GM21360 (cell line): ENCODE data around the gene ITGB6.

Source experiments
- ATAC-seq: cut with Tn5 transposase; IDR thresholded peaks from one replicate; pipeline ENCODE4 v1.9.1; 2021; ENCODE audit warnings: mild to moderate bottlenecking, moderate library complexity; ENCODE audit not compliant: unreplicated experiment

ITGB6 gene

DNA sequence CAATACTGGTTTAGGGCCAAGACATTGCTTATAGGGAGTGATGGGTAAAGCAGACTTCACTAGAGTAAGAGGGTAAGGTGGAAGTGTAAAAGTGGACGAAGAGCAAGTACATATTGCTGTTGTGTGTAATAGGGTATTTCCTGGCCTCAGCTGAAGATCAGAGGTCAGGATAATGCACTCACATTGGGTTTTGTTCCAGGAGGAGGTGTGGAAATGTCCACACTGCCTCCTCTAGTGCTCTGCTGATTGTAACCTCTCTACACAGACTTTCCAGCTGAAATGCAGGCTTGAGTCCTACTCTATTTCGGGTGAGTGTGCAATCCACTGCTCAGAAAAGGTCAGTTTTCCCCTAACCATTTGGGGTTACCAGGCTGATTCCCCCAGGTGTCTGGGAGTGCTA, 96.0 kb downstream of the ITGB6 start:
- no peak for ATAC-seq

DNA sequence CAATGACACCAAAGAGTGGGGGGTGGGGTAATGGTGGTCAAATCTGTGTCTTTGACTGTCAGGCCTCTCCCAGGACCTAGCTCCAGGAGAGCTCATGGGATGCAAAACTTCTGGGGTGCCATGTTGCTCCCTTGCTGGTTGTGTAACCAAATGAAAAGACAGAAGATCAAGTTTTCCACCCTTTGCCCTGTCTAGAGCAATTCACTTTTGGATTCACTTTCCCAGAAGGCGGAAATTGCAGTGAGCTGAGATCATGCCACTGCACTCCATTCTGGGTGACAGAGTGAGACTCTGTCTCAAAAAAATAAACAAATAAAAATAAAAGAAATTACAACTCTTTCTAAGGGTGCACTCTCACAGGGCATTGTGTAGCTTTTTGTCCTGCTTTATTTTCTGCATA, 102.7 kb downstream of the ITGB6 start:
- no peak for ATAC-seq

DNA sequence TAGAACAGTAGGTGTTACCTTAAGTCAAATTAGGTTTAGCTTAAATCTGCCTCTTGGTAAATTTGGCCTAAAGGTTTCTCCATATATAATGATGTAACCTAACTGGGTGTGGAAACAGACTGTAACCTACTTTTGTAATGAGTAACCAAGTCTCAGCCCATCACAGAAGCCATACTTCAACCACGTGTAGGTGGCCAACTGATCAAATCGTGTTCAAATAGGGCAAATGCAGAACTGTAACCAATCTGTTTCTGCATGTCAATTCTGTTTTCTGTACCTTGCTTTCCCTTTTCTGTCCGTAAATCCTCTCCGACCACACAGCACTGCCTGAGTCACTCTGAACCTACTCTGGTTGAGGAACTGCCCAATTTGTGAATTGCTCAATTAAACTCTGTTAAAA, 103.7 kb downstream of the ITGB6 start:
- no peak for ATAC-seq

DNA sequence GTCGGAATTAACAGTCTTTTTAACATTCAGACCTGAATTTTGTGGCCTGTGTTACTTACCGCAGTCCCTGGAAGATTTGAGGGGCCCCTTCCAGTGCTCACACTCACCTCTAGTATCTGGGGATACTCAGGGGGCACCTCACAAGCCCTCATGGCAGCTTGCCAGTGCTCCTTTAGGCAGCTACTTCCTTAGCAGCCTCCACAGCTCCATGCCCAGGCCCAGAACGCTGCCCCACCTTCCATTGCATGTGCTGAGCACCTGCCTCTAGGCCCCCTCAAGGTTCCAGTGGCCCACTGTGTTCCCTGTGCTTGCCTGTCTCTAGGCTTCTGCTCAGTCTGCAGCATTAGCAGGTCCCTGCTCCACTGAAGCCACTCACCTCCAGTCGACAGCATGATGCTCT, 107.6 kb downstream of the ITGB6 start:
- no peak for ATAC-seq

DNA sequence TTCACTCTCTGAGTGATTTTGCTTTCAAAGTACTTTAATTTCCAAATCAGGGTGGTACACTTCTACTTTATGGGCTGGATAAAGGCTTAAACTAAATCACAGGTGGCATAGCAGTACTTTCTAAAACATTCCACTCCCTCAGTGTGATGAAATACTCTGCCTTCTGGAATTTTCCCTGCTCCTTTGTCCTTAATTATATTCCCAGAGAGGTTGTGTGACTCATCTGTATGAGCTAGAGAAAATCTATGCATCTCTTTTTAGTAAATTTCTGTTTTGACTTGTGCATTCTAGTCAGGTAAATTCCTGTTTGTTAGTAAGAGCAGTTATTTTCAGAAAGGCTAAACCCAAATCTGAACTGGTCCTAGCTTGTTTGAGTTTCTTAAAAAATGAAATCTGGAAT, 108.7 kb downstream of the ITGB6 start:
- no peak for ATAC-seq

DNA sequence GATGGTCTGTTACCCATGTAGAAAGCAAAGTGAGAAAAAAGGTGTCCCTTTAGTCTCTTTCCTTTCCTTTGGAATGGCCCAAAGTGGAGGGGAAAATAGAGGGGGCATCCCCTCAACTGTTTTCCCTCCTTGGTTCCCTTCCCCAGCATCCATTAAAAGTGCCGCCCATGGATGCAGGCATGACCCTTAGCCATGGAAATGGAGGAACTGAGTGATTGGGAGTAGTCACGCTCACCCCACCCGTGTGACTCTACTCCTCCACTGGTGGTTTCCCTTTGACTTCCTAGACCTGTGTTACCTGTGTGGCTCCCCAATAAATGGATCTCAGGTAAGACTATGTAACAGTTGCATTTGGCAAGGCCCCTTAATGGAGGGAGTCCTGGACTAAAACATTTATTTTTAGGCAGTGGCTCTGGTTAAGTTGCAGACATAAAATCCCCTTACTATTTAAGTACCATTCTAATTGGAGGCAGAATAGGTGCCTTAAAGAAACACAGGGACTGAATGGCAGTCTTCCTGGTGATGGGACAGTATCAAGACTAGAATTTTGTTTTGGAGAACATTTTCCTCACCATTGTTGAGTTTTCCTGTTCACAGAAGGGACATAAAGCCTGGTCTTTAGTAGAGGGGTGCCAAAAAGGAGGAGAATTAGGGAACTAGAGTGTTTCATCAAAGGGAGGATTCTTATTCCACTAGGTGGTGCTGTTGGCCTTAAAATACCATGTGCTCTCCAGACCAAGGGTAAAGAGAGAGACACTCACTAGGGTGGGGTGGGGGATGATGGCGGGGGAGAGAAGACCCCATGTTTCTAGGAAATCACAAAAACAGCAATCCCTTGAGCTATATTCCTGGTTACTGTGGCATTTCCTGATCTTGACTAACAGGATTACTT, 112.0 kb downstream of the ITGB6 start:
- no peak for ATAC-seq

DNA sequence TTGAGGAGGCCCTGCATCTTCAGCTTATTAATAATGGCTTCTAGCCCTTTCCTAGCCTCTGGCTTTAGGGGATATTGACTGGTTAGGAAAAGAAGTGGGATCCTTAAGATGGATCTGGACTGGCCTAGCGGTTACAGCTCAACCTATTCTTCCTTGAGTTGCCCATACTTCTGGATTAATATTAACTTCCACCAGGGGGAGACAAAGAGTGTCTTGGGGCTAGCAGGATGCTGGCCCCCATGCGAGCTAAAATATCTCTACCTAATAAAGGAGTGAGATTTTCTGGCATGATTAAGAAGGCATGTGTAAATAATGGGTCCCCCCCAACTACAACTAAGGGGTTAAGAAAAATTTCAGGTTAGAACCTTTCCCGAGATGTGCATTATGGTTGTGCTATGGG, 114.4 kb downstream of the ITGB6 start:
- no peak for ATAC-seq

DNA sequence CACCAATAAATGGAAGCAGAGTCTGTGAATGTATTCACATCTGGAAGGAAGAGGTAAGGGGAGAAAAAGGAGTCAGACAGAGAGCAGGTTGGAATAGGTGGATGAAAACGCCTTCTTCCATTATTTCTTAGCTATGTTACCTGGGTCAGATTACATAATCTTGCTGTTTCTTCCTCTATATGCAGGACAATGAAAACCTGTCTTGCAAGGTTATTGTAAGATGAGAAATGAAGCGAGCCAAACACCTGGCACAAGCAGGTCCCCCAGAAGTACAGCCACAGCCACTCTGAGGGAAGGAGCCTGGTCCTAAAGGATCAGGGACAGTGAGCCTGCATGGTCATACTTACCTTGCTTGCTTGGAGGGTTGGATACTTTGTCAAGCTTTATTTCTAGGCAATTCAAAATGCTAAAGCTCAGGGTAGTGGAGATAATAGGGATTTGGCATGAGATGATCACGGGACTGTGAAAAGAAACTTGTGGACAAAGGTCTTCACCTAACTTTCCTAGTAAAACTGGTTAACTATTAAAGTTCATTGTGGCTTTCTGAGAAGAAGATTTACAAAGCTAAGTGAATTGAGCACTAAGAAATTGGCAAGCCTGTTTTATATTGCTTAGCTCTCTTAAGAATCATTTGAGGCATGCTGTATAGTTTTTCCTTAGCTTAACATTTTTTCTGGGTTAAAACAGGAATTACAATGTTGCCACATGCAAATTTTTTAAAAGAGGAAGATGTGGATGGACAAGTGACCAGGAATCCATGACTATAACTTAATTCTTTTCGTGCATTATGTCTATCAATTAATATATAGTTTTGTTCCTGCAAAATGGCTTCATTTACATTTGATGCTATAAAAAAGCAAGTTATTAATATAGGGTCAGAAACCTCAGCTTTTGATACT, 121.9 kb downstream of the ITGB6 start:
- ATAC-seq, result no peak

DNA sequence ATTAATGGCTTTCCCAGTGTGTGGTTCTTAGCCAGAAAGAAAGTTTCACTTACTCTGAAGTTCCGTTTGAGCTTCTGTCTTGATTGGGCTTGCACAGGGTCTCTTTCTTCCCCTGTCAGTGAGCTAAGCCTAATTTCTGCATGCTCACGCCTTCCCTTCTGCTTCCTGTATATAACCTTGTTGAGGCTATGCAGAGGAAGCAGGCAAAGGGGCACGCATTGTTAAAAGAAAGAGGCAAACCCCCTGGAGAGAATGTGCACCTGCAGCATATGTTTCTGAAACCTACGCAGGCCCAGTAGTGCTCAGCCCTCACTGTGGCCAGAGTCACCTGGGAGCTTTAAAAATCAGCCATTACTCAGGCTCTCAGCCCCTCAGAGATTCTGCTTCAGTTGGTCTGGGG, 123.2 kb downstream of the ITGB6 start:
- ATAC-seq, result no peak

DNA sequence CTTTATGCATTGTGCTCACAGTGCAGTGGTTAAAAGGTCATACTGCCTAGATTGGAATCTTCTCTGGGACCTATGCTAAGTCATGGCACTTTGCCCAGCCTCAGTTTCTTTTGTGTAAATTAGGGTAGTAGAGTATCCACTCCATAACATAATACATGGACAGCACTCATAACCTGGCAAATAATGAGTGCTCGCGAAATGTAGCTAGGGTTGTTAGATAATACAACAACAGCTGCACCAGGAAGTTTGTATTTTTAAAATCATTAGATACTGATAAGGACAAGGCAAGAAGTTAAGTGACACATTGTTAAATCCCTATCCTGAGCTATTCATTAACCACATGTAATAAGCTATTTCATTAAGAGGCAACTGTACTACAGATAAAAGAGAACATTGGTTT, 123.8 kb downstream of the ITGB6 start:
- no peak for ATAC-seq

DNA sequence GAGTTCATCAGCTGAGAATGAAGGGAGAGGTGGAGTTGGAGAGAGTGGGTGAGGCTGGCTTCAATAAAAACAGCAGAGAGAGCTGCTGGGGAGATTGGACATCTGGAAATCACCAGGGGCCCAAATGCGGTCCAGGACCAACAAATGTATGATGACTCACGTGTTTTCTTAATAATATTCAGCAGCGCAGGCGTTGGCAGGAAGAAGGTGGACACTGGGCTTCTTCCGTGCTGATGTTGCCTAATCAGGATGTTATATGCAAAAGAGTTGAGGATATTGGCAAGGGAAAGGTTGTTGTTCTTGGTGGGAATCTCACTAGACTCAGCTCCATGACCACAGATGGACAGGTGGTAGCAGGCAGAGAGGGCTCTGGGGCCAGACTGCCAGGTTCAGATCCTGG, 124.9 kb downstream of the ITGB6 start:
- ATAC-seq, result no peak

DNA sequence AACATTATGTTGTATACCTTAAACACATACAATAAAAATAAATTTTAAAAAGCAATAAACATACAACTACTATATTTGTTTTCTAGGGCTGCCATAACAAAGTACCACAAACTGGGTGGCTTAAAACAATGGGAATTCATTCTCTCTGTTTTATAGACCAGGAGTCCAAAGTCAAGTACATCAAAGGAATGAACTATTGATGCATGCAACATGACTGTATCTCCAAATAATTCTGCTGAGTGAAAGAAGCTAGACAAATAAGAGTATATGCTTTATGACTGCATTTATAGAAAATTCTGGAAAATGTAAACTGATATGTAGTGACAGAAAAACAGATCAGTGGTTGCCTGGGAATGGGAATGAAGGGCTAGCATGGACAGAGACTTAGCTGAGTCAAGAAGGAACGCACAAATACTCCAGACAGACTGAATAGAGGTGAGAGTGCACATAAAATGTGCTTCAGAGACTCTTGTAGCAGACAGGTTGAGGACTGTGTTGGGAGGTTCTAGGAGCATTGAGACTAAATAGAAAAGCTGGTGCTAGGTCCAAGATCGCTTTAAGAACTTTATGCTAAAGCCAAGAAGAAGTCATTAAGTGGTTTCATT, 126.7 kb downstream of the ITGB6 start:
- ATAC-seq, result no peak

DNA sequence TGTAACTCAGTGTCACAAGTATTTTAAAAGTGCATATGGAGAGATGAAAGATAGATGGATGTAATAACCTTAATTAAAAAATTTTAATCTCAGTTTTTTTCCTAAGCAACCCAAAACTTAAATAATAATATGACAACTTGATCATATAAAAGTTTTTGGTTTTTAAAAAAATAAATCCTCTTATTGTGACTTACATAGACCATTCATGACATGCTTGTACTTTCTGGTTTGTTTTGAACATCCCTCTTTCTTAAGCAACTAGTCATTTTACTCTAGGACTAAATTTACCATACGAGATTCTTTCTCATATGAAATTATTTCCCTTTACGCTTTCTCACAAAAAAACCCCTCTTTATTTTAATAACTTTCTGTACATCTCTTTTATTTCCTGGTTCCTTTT, 131.2 kb downstream of the ITGB6 start:
- ATAC-seq, result no peak

DNA sequence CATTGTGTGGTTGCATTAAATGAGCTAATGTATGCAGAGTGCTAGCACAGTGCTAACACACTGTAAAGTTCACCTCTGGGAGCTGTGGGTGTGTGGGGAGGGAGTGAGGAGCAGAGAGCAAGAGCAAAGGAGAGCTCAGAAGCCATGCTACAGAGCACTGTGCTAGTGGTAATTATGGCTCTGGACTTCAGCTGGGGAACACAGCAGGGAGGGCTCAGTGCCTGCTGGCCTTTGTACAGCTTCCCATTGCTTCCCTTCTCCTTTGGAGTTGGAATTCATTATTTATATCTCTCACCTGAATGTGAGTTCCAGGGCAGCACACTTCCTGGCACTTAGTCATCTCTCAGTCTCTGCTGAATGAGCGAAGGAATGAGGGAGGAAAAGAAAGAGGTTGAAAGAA, 135.2 kb downstream of the ITGB6 start:
- ATAC-seq, result no peak

DNA sequence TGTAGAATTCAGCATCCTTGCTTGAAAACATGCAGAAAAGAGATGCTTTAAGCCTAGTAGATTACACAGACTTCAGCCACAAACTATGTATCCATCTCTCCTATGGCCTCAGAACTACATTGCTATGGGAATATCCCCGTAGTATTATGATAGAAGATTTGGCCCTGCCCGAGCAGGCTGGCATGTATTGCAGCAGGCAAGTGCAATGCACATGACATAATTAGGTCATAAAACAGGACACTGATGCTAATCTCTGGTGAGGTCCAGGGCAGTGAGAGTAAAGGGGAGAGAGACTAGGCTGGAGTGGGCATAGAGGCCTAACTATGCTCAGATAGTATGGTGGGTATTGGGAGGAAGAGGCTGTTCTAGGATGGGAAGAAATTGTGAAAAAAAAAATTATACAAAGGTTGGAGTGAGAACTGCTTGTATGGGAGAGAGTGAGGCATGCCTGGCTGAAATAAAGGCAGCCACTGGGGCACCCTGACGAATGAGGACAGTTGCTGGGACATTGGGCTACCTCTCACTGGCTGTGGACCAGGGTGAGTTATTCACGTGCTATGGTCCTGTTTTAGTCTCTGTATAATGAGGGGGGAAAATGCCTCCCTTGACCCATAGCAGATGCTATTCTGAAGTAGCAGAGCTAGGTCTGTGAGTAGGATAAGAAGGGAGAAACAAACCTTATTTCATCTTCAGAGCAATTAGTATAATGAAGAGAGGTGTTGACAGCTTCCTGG, 136.0 kb downstream of the ITGB6 start:
- no peak for ATAC-seq

DNA sequence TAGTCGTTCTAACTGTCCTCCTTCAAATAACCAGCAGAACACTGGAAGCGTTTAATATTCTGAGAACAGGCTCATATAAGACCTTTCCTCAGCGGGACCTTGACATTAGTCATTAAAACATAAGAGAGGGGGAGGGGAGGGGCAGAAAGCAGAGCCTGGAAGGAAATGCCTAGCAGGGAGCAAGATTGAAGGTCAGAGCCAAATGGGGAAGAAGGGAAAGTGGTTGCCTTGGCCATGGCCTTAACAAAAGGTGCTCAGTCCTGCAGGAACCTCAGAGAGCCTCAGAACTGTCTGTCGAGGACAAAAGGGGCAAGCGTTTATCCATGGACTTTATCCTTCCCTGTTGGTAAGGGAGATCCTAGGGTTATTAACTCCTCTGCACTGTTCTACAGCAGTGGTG, 136.8 kb downstream of the ITGB6 start:
- ATAC-seq, result no peak

DNA sequence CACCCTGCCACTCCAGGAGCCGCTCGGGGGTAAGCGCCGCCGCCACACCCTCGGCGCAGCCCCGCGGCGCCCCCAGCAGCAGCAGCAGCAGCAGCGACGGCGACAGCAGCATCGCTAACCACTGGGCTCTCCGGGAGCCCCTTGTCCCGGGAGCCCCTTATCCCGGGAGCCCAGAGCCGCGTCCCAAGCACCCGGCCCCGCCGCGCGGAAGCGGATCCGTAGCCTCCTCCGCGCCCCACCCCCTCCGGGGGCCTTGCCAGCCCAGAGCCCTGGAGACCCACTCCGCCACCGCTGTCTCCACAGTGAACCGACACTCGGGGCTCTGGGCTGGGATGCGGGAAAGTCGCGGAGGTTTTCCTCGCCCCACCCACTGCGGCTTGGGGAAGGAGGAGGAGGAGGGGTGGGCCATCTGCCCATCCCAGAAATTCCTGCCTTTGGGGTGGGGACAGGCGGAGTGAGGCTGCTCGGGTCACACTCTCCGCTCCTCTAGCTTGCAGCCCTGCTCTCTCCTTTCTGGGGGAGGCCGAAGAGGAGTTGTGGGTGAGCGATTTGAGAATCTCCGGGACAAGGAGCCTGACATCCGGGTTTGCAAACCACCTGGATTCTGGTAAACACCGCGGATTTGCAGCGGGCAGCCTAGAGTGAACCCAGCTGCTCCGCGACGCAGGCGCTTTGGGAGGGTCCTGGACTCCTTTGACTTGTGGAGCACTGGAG, 137.6 kb downstream of the ITGB6 start, which contains the start of gene PLA2R1:
TSS of gene PLA2R1 (minus strand) at position 324 of the 714 bp plus-strand sequence. CDS start at position 112, 212 bp downstream.
- ATAC-seq, result no peak

DNA sequence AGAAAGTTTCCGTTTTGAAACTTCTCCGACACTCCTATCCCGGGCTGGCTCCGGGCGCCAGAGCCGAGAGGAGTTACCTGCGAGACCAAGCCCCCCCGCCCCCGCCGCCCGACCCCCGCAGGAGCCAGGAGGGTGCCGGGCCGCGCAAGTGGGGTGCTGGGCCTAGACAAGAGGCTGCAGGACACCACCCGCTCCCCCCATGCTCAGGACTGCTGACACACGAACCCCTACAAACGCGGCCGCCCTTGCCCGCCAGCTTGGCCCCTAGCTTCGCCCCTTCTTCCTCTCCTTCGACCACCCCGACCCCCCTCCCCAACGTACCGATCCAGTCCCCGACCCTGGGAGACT, 138.2 kb downstream of the ITGB6 start:
- no peak for ATAC-seq

DNA sequence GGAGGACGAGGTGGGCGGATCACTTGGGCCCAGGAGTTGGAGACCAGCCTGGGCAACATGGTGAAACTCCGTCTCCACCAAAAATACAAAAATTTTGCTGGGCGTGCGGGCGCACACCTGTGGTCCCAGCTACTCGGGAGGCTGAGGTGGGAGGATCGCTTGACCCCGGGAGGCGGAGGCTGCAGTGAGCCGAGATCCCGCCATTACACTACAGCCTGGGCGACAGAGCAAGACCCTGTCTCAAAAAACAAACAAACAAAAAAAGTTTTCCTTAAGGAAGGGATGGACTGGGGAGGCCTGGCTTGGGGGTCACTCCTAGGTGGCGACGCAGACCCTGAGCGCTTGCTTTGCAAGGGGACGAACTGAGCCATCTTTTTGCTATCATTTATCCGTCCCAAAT, 138.5 kb downstream of the ITGB6 start:
- no peak for ATAC-seq

DNA sequence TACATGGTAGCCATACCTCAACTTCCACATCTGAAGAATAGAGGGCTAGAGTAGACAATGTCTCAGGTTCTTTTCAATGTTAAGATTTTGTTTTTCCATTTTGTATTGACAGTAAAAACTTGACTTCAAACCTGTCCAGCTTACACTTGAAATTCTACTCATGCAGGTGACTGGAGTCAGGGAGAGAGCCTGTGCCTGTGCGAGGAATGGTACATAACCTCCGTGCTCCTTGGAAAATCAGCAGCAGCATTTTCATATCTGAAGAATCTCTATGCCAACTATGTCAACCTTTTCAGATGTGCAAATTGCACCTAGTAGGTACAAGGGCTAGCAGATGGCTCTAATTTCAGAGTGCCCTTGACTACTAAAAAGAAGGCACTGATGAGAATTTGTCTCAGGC, 139.8 kb downstream of the ITGB6 start:
- ATAC-seq, result no peak
